ENCODE results near the gene RNF144B. TPM values are rescaled to one million over a fixed set of nuclear protein-coding genes. Genes with fewer than 3 reads are reported as not detected.
"Not testable (repeated sequence)": the region's sequence is repeated elsewhere in the genome, so short reads cannot be mapped to it uniquely, and the experiment has no call there.

The RNF144B gene
- total RNA-seq = 1 to 10 TPM; 2.1 to 2.3 TPM

- Mint-ChIP-seq H3K27ac (peak within 1 kb of the TSS; percentile 7), H3K27me3 (no peaks in the 10 kb centered on the region), H3K4me3 (peak within 1 kb of the TSS; percentile 86), H3K36me3 (no peaks in the 10 kb centered on the region), H3K4me1 (peaks cover 26% of the 10 kb centered on the region), H3K9me3 (no peaks in the 10 kb centered on the region)
- DNase-seq = peak; percentile 70
These were observed at the start of gene RNF144B for GRCh38 chr6:18387061-18387721. Gene RNF144B (plus strand): TSS chr6:18387350. CDS start chr6:18399535, 12,185 bp downstream.

GRCh38 chr6:18339599-18339998, 47.6 kb upstream of the RNF144B start:
- H3K4me3 Mint-ChIP-seq = no peak overlapping the region

GRCh38 chr6:18340781-18341551, 46.2 kb upstream of the RNF144B start:
- Mint-ChIP-seq H3K36me3 (no peaks in the 10 kb centered on the region), H3K4me1 (no peaks in the 10 kb centered on the region), H3K27ac (no peak overlapping the region), H3K27me3 (no peaks in the 10 kb centered on the region), H3K4me3 (no peak overlapping the region), H3K9me3 (no peaks in the 10 kb centered on the region)
- no peak for DNase-seq

More at GRCh38 chr6:18339599-18339998, 47.6 kb upstream of the RNF144B start:
- DNase-seq = no peak
- Mint-ChIP-seq H3K9me3 (no peaks in the 10 kb centered on the region), H3K27me3 (no peaks in the 10 kb centered on the region), H3K27ac (no peak overlapping the region), H3K4me1 (no peaks in the 10 kb centered on the region), H3K36me3 (no peaks in the 10 kb centered on the region)

DNA sequence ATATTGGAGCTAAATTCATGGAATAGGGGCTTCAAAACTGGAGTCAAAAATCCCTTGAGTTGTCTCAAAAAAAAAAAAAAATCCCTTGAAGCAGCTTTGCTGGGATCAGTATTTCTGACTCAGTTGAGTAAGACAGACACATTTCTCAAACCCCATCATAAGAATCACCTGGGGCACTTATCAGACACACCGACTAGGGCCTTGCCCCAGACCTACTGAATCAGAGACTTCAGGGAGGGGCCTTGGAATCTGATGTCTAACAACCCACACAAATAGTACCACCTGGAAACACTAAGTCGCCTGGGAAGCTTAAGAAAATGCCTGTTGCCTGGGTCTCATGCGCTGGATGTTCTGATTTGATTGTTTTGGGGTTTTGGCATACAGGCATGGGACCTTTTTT, 44.9 kb upstream of the RNF144B start:
- Mint-ChIP-seq H3K27me3 (no peaks in the 10 kb centered on the region), H3K4me1 (no peaks in the 10 kb centered on the region), H3K27ac (no peak overlapping the region), H3K36me3 (no peaks in the 10 kb centered on the region), H3K4me3 (no peak overlapping the region), H3K9me3 (no peaks in the 10 kb centered on the region)
- no peak for DNase-seq

DNA sequence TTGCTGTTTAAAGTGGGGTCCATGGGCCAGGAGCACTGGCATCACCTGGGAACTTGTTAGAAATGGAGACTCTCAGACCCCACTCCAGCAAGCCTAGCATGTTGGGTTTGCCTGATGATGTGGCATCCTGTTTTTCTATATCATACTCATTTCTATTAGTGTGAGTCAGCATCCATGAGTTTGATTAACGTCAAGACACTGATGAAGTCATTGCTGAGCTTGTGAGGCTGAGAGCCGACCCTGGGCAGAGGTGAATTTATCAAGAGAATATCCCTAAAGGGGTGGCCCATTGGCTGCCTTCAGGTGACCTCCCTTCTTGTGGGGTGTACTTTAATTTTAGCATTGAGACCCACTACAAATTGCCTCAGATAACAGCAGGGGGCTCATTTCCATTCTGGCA, 43.4 kb upstream of the RNF144B start:
- H3K27ac Mint-ChIP-seq = no peak overlapping the region
- no peaks in the 10 kb centered on the region for H3K4me1 Mint-ChIP-seq
- H3K9me3 Mint-ChIP-seq = no peaks in the 10 kb centered on the region
- H3K36me3 Mint-ChIP-seq = no peaks in the 10 kb centered on the region
- peaks cover 7% of the 10 kb centered on the region for H3K27me3 Mint-ChIP-seq
- no peak overlapping the region for H3K4me3 Mint-ChIP-seq
- no peak for DNase-seq

GRCh38 chr6:18347021-18347577, 40.1 kb upstream of the RNF144B start:
- H3K27me3 Mint-ChIP-seq = peaks cover 18% of the 10 kb centered on the region
- H3K4me3 Mint-ChIP-seq = no peak overlapping the region
- no peaks in the 10 kb centered on the region for H3K9me3 Mint-ChIP-seq
- H3K36me3 Mint-ChIP-seq = no peaks in the 10 kb centered on the region
- no peak for DNase-seq
- H3K27ac Mint-ChIP-seq = no peak overlapping the region
- no peaks in the 10 kb centered on the region for H3K4me1 Mint-ChIP-seq

- H3K27ac Mint-ChIP-seq = no peak overlapping the region
- H3K27me3 Mint-ChIP-seq = peaks cover 18% of the 10 kb centered on the region
- no peaks in the 10 kb centered on the region for H3K36me3 Mint-ChIP-seq
- no peaks in the 10 kb centered on the region for H3K4me1 Mint-ChIP-seq
- H3K9me3 Mint-ChIP-seq = no peaks in the 10 kb centered on the region
- DNase-seq = no peak
- H3K4me3 Mint-ChIP-seq = no peak overlapping the region
These were observed 39.3 kb upstream of the RNF144B start for GRCh38 chr6:18347866-18348265.

DNA sequence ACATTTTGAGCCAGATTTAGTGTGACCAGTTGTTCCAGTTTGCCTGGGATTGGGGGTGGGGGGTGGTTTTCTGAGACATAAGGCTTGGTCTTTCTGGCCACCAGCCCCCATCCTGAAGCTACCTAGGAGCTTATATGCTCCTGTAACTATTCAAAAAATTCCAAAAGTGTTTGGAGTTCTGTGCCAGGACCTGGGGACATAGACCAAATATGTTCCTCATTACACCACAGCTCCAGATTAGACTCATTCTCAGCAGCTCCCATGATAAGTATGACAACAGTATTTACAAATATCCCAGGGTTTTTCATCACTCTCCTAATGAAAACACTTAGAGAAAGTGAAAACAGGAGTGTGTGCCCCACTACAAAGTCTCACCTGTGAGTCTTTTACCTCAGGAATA, 37.8 kb upstream of the RNF144B start:
- Mint-ChIP-seq H3K9me3 (no peaks in the 10 kb centered on the region), H3K27me3 (peaks cover 18% of the 10 kb centered on the region), H3K4me3 (no peak overlapping the region), H3K36me3 (no peaks in the 10 kb centered on the region), H3K4me1 (no peaks in the 10 kb centered on the region), H3K27ac (no peak overlapping the region)
- DNase-seq = no peak

- Mint-ChIP-seq H3K27me3 (peaks cover 18% of the 10 kb centered on the region), H3K4me1 (no peaks in the 10 kb centered on the region), H3K9me3 (no peaks in the 10 kb centered on the region), H3K4me3 (no peak overlapping the region), H3K27ac (no peak overlapping the region), H3K36me3 (no peaks in the 10 kb centered on the region)
- DNase-seq = no peak
These were observed 36.9 kb upstream of the RNF144B start for GRCh38 chr6:18350271-18350670.

DNA sequence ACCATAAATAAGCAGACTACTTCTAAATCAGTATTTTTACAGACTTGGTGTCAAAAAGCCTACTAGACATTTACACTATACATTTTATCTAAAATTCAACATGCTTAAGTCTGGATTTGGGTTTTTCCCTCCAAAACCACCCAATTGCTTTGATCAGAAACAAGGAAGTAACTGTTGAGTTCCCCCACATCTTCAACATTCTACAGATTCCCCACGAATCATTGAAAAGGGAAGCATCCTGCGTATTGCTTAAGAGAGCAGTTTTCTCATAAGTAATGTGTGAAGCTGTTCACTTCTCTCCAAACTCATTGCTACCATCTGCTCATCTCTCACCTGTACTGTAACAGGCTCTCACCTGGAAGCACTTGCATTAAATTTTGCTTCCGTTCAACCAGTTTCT, 36.4 kb upstream of the RNF144B start:
- Mint-ChIP-seq H3K9me3 (no peaks in the 10 kb centered on the region), H3K27me3 (peaks cover 18% of the 10 kb centered on the region), H3K36me3 (no peaks in the 10 kb centered on the region), H3K4me3 (no peak overlapping the region), H3K27ac (no peak overlapping the region), H3K4me1 (no peaks in the 10 kb centered on the region)
- no peak for DNase-seq

GRCh38 chr6:18352001-18352400, 35.1 kb upstream of the RNF144B start:
- no peak overlapping the region for H3K27ac Mint-ChIP-seq
- peaks cover 18% of the 10 kb centered on the region for H3K27me3 Mint-ChIP-seq
- no peak for DNase-seq
- H3K9me3 Mint-ChIP-seq = no peaks in the 10 kb centered on the region
- H3K36me3 Mint-ChIP-seq = no peaks in the 10 kb centered on the region
- H3K4me3 Mint-ChIP-seq = no peak overlapping the region
- no peaks in the 10 kb centered on the region for H3K4me1 Mint-ChIP-seq

DNA sequence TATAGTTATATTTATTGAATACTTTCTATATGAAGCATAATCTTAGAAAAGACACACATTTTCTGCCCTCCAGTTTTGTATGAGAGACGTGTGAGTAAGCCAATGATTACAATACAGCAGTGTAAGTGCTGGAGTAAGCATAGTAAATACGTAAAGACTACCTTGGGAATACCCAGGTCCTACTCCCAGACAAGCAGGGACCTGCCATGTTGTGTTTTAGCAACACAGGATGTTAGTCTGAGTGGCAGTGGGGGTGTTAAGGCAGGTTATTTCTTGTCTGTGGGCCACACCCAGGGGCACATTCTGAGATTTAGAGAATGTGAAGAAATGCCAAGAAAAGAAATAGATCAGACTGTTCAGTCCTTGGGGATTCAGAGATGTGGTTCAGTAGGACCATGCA, 34.3 kb upstream of the RNF144B start:
- no peaks in the 10 kb centered on the region for H3K9me3 Mint-ChIP-seq
- no peak for DNase-seq
- H3K4me1 Mint-ChIP-seq = no peaks in the 10 kb centered on the region
- H3K27me3 Mint-ChIP-seq = peaks cover 18% of the 10 kb centered on the region
- H3K27ac Mint-ChIP-seq = no peak overlapping the region
- no peak overlapping the region for H3K4me3 Mint-ChIP-seq
- H3K36me3 Mint-ChIP-seq = no peaks in the 10 kb centered on the region

- H3K27me3 Mint-ChIP-seq = peaks cover 16% of the 10 kb centered on the region
- H3K36me3 Mint-ChIP-seq = no peaks in the 10 kb centered on the region
- H3K4me3 Mint-ChIP-seq = no peak overlapping the region
- H3K27ac Mint-ChIP-seq = no peak overlapping the region
- H3K4me1 Mint-ChIP-seq = no peaks in the 10 kb centered on the region
- peaks cover 3% of the 10 kb centered on the region for H3K9me3 Mint-ChIP-seq
- no peak for DNase-seq
These were observed 33.9 kb upstream of the RNF144B start for GRCh38 chr6:18353251-18353650.

DNA sequence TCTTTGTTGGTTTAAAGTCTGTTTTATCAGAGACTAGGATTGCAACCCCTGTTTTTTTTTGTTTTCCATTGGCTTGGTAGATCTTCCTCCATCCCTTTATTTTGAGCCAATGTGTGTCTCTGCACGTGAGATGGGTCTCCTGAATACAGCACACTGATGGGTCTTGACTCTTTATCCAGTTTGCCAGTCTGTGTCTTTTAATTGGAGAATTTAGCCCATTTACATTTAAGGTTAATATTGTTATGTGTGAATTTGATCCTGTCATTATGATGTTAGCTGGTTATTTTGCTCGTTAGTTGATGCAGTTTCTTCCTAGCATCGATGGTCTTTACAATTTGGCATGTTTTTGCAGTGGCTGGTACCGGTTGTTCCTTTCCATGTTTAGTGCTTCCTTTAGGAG, 29.6 kb upstream of the RNF144B start:
- H3K9me3 Mint-ChIP-seq, H3K4me3 Mint-ChIP-seq, H3K27ac Mint-ChIP-seq, H3K36me3 Mint-ChIP-seq, DNase-seq, H3K27me3 Mint-ChIP-seq, H3K4me1 Mint-ChIP-seq: not testable (repeated sequence)

DNA sequence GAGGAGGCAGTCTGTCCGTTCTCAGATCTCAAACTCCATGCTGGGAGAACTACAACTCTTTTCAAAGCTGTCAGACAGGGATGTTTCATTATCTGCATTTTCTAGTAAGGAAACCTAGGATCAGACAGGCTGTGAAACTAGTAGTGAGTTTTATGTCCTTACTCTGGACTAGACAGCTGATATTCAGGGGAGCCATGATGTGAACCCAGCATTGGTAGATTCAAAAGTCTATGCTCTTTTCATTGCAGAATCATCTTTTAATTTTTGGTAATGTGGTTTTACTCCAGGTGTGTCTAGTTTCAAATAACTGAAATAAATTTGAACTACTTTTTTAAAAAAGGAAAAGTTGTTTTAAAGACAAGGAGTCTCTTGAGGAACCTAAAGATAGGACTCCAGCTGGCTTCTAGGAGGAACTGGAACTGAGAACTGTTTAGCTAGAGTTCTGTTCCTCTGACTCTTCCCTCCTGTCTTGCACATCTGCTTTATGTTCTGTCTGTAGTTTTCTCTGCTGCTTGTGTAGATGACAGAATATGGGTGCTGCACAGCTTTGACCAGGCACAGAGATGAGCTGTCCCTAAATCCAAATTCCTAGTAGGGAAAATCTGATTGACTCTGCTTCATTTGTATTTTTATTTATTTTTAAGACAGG, 27.8 kb upstream of the RNF144B start:
- Mint-ChIP-seq H3K4me3 (no peak overlapping the region), H3K9me3 (peaks cover 6% of the 10 kb centered on the region), H3K27me3 (no peaks in the 10 kb centered on the region), H3K4me1 (no peaks in the 10 kb centered on the region), H3K27ac (no peak overlapping the region), H3K36me3 (peaks cover 1% of the 10 kb centered on the region)
- no peak for DNase-seq
